K562 (cell line): ENCODE data around the gene SUPT20H. TPM values are rescaled to one million over a fixed set of nuclear protein-coding genes. Genes with fewer than 3 reads are reported as not detected.

Source experiments
- ATAC-seq: fragments of 200-7000 bp; cut with Tn5 transposase; 3 replicates; pipeline ENCODE4 v1.9.1; 2020; ENCODE audit warnings: moderate library complexity
- BruUV-seq: library from RNA; stranded (reverse); fragments of 400-500 nt; replicated peaks from 2 replicates; lab custom pipeline; 2021; lab: Mats Ljungman, UMichigan
- CTCF ChIA-PET: fragments of 300-600 bp; formaldehyde crosslinking; extraction: SDS; loops from one replicate; lab custom pipeline; 2021; ENCODE audit warnings: low intra/inter-chr PET ratio; lab: Yijun Ruan, JAX
- POLR2A ChIA-PET: fragments of 300-600, 350-650 bp; sonication (Branson Sonifier 250); formaldehyde crosslinking; extraction: SDS; loops from one replicate; lab custom pipeline; 2021; ENCODE audit warnings: antibody characterized with exemption, inconsistent platforms; lab: Yijun Ruan, JAX
- DNase-seq, 4 experiments: peaks; one replicate each; pipeline versions ENCODE4 v3.0.0 to v3.0.0-alpha.2; 2011 to 2018; ENCODE audit warnings: low spot score in 3 of 4, mixed read lengths in 3 of 4; ENCODE audit errors: extremely low read depth in 1 of 4
- FAIRE-seq: peaks from 2 replicates; lab custom pipeline; 2011; peaks lifted over from hg19 to GRCh38; lab: Jason Lieb, UNC
- H2AFZ ChIP-seq: 2 replicates; pipeline ENCODE4 v1.6.0; 2011; ENCODE audit warnings: low read depth, low read length, control low read depth, inconsistent platforms
- H3K27ac ChIP-seq: fragments of 200-600 bp; 3 replicates; pipeline ENCODE4 v1.8.0; 2011; ENCODE audit warnings: low read depth, mild to moderate bottlenecking, control low read depth, inconsistent platforms, low read length, moderate library complexity, mixed read lengths; ENCODE audit errors: extremely low read depth
- H3K27me3 ChIP-seq, 2 experiments: fragments of 300-600 bp in 1 of 2; 2 replicates in 1 of 2; 3 replicates in 1 of 2; pipeline versions ENCODE4 v1.6.0 to v1.8.0; 2011; ENCODE audit warnings: inconsistent platforms in 2 of 2, low read length in 2 of 2, mild to moderate bottlenecking in 1 of 2, mixed read lengths in 1 of 2, moderate library complexity in 1 of 2; ENCODE audit not compliant: control insufficient read depth in 2 of 2, insufficient read depth in 2 of 2
- H3K36me3 ChIP-seq: fragments of 300-600 bp; 3 replicates; pipeline ENCODE4 v1.8.0; 2011; ENCODE audit warnings: mild to moderate bottlenecking, low read length, inconsistent platforms; ENCODE audit not compliant: control insufficient read depth, insufficient read depth
- H3K4me1 ChIP-seq, 2 experiments: fragments of 200-600 bp in 1 of 2; replicated peaks in 1 of 2; 2 replicates in 1 of 2; 3 replicates in 1 of 2; pipeline versions ENCODE4 v1.5.1 to v1.8.0; 2011; ENCODE audit warnings: inconsistent platforms in 2 of 2, low read length in 2 of 2, mild to moderate bottlenecking in 1 of 2, mixed read lengths in 1 of 2, moderate library complexity in 1 of 2; ENCODE audit not compliant: control insufficient read depth in 2 of 2, insufficient read depth in 2 of 2
- H3K4me2 ChIP-seq: 2 replicates; pipeline ENCODE4 v1.6.1; 2011; ENCODE audit warnings: low read length, control low read depth, inconsistent platforms, mixed read lengths; ENCODE audit not compliant: insufficient read depth
- H3K4me3 ChIP-seq: fragments of 200-600 bp; sonication (generic), shearing (Covaris generic); 2 replicates; pipeline ENCODE4 v1.5.1; 2016; ENCODE audit warnings: control low read depth, inconsistent platforms
- H3K79me2 ChIP-seq: fragments of 200-600 bp; 3 replicates; pipeline ENCODE4 v1.8.0; 2011; ENCODE audit warnings: low read length, inconsistent platforms; ENCODE audit not compliant: control insufficient read depth, insufficient read depth
- H3K9ac ChIP-seq, 2 experiments: 2 replicates each; pipeline versions ENCODE4 v1.6.0 to v1.6.1; 2011; ENCODE audit warnings: low read depth in 2 of 2, low read length in 2 of 2, control low read depth in 1 of 2, inconsistent platforms in 1 of 2, mild to moderate bottlenecking in 1 of 2, mixed read lengths in 1 of 2; ENCODE audit not compliant: insufficient read depth in 1 of 2
- H3K9me1 ChIP-seq: one replicate; pipeline ENCODE4 v1.6.0; 2011; ENCODE audit warnings: inconsistent platforms, mild to moderate bottlenecking, low read length, moderate library complexity; ENCODE audit not compliant: control insufficient read depth, insufficient read depth
- H3K9me3 ChIP-seq: replicated peaks from 2 replicates; pipeline ENCODE4 v1.5.1; 2011; ENCODE audit warnings: low read depth, low read length, inconsistent platforms; ENCODE audit not compliant: control insufficient read depth, insufficient read depth
- H4K20me1 ChIP-seq: replicated peaks from 2 replicates; pipeline ENCODE4 v1.6.1; 2011; ENCODE audit warnings: low read length, inconsistent platforms, mixed read lengths; ENCODE audit not compliant: control insufficient read depth, insufficient read depth
- KDM4B ChIP-seq, 2 experiments: fragments of 450-650 bp in 1 of 2; sonication (generic) in 1 of 2; IDR thresholded peaks; 2 replicates each; pipeline ENCODE4 v1.6.1; 2016 to 2017; ENCODE audit warnings: borderline replicate concordance in 2 of 2, antibody characterized with exemption in 1 of 2, low read depth in 1 of 2, mild to moderate bottlenecking in 1 of 2
- ZNF395 ChIP-seq: fragments of 200-800 bp; sonication (Bioruptor generic); IDR thresholded peaks from 2 replicates; pipeline ENCODE4 v1.6.1; 2017; ENCODE audit warnings: missing genetic modification characterization, missing compliant biosample characterization
- ZNF780A ChIP-seq: fragments of 250-450 bp; sonication (Bioruptor Pico); IDR thresholded peaks from 2 replicates; pipeline ENCODE4 v1.5.0; 2021; ENCODE audit warnings: mild to moderate bottlenecking
- WGBS: fragments of 100-300 bp; shearing (Covaris generic); methylation state at CpG from one replicate; pipeline ENCODE4 v1.1.6; 2016; ENCODE audit warnings: low coverage, mixed read lengths; ENCODE audit not compliant: insufficient coverage; ENCODE audit errors: missing lambda C conversion rate; 5-methylcytosine and 5-hydroxymethylcytosine counted together
- in situ Hi-C: fragments of 300-500 bp; cut with MboI; formaldehyde crosslinking; loops from 4 replicates; pipeline ENCODE4 v1.15.0; 2018; ENCODE audit warnings: inconsistent platforms, mixed read lengths
- intact Hi-C: fragments of 100-400 bp; cut with micrococcal nuclease; formaldehyde crosslinking; loops from 2 replicates; pipeline ENCODE4 v1.14.2; 2022
- polyA plus RNA-seq, 8 experiments: library from polyadenylated mRNA; depleted of rRNA in 4 of 8; stranded (reverse) in 5 of 8; unstranded in 3 of 8; fragments of >200 nt; fragmentation: Nextera tagmentation in 2 of 8; fragmentation: Illumina TruSeq in 1 of 8; extraction: Ambion mirVana in 2 of 8; extraction: Trizol in 1 of 8; gene quantifications; 2 replicates each; pipeline versions ENCODE4 v1.2.1 to v1.2.3, GENCODE V29; 2011 to 2014; ENCODE audit warnings: inconsistent platforms in 1 of 8, missing spikeins in 1 of 8
- total RNA-seq, 7 experiments: library from RNA; depleted of rRNA in 6 of 7; stranded (reverse); fragments of >200 nt in 6 of 7; fragmentation: Illumina TruSeq in 2 of 7; extraction: Trizol in 2 of 7; gene quantifications; 2 replicates each; pipeline versions ENCODE4 v1.2.1 to v1.2.3, GENCODE V29; 2011 to 2021; ENCODE audit warnings: low replicate concordance in 1 of 7

The SUPT20H gene
- total and polyA plus RNA-seq, 9 of the 15 experiments (the other 6 are each of a cell fraction or from before 2014, with no cell fraction given): 11.4 to 71.8 (median 31.7) TPM

GRCh38 chr13:36992362-36992761 is 67.1 kb downstream of the SUPT20H start (continued):
- TF ChIP-seq ZNF395 (CRISPR knock-in tag) (no peak), KDM4B (IDR thresholded peaks at IDR 0.05; ENCODE audit: borderline replicate concordance in 2 of 2, low read depth in 1 of 2) (no peak)

GRCh38 chr13:36986462-36987240 is 72.8 kb downstream of the SUPT20H start:
- Histone ChIP-seq H3K9me3 (no peaks in the 10 kb centered on the region), H3K27me3 (no peaks in the 10 kb centered on the region), H4K20me1 (no peaks in the 10 kb centered on the region), H3K36me3 (peaks cover 85% of the 10 kb centered on the region; the same call in 2 of the 3 replicates), H3K9me1 (no peaks in the 10 kb centered on the region), H2AFZ (no peak overlapping the region), H3K9ac (no peak overlapping the region), H3K4me2 (no peak overlapping the region), H3K27ac (no peak overlapping the region; the same call in 2 of the 3 replicates), H3K4me1 (no peaks in the 10 kb centered on the region), H3K4me3 (no peak overlapping the region), H3K79me2 (no peaks in the 10 kb centered on the region)
- no peak for ATAC-seq
- no peak for FAIRE-seq
- intact Hi-C loops (no loop called here), in situ Hi-C loops (loop anchor here (10.0 kb wide), 1 partner anchor 132 kb away; no protein-coding TSS in a partner anchor)
- DNase-seq: no peak
- no TSS peak for BruUV-seq
- ChIA-PET CTCF (no interaction called here), POLR2A (interaction anchor here (1.3 kb wide), 1 partner anchor 14 kb away, joined by 3 read pairs; no protein-coding TSS in a partner anchor)
- WGBS: 95% methylated on average over 2 of the region's 2 CpGs
- no peak for TF ChIP-seq ZNF780A (CRISPR knock-in tag)
